Endothelial cell of umbilical vein (primary cell): ENCODE results near the gene HOXA1.

Source experiments
- FOS ChIP-seq: IDR thresholded peaks from 2 replicates; pipeline ENCODE4 v1.6.1; 2011; ENCODE audit warnings: mild to moderate bottlenecking, low read length, moderate library complexity, borderline replicate concordance; ENCODE audit not compliant: insufficient read depth
- POLR2A ChIP-seq: IDR thresholded peaks from 2 replicates; pipeline ENCODE4 v1.6.1; 2012; ENCODE audit warnings: low read depth, mild to moderate bottlenecking, control low read depth, low read length
- TF ChIP-seq, protein P1 (sequence below), 2 donors: IDR thresholded peaks; 1 replicate in 1 of 2; 2 replicates in 1 of 2; pipeline ENCODE4 v1.5.1; 2011; ENCODE audit warnings: low read length in 2 of 2, mild to moderate bottlenecking in 2 of 2, moderate library complexity in 2 of 2, control low read depth in 1 of 2, inconsistent platforms in 1 of 2, low read depth in 1 of 2; ENCODE audit not compliant: insufficient read depth in 1 of 2; ENCODE audit errors: extremely low read depth in 1 of 2

DNA sequence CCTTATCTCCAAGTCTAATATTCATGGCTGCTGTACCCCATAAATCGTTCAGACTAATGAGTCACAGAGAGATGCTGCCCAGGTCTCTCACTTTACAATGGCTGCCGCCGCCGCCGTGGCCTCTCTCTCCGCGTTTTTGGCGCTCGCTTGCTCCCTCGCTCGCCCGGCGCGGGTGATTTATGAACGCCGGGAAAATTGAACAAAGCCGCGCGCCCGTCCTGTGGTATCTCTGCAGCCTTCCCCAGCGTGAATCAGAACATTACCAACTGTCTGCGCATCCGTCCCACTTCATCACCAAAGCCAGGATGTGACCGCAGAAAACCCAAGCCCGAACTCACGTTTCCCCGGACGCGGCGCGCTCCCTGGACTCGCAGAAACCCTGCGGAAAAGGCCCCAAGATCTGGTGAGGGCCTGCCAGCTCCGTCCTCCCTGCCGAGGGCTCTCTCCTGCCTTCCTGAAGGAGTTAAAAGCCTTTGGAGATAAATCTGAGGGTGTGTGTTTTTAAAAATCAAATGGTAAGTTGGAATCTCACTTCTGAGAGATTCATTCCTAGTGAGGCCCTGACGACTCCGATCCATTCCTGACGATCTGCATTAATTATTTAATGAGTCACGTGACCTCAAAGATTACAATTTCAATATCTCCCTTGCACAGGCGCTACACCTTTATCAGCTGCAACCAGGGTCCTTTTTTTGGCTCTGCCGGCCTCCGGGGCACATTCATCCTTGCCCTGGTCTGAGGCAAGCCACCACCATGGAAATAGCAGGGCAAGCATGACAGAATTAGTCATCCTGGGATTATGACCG is 28.5 kb upstream of the HOXA1 start:
- TF ChIP-seq, protein P1, sequence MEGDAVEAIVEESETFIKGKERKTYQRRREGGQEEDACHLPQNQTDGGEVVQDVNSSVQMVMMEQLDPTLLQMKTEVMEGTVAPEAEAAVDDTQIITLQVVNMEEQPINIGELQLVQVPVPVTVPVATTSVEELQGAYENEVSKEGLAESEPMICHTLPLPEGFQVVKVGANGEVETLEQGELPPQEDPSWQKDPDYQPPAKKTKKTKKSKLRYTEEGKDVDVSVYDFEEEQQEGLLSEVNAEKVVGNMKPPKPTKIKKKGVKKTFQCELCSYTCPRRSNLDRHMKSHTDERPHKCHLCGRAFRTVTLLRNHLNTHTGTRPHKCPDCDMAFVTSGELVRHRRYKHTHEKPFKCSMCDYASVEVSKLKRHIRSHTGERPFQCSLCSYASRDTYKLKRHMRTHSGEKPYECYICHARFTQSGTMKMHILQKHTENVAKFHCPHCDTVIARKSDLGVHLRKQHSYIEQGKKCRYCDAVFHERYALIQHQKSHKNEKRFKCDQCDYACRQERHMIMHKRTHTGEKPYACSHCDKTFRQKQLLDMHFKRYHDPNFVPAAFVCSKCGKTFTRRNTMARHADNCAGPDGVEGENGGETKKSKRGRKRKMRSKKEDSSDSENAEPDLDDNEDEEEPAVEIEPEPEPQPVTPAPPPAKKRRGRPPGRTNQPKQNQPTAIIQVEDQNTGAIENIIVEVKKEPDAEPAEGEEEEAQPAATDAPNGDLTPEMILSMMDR (IDR thresholded peaks at IDR 0.05; ENCODE audit: extremely low read depth in 1 of 2, insufficient read depth in 1 of 2, low read depth in 1 of 2, low read length in 2 of 2): no peak
- TF ChIP-seq POLR2A: no peak
- TF ChIP-seq FOS: peak; percentile 66
